GM19023 (cell line): ENCODE results near the gene SMAD7.

ENCODE experiments used
- ATAC-seq: cut with Tn5 transposase; IDR thresholded peaks from one replicate; pipeline ENCODE4 v1.9.1; 2021; ENCODE audit warnings: mild to moderate bottlenecking, moderate library complexity; ENCODE audit not compliant: unreplicated experiment

The SMAD7 gene

GRCh38 chr18:48987821-48988220, 37.1 kb upstream of the SMAD7 start:
- ATAC-seq, result no peak

DNA sequence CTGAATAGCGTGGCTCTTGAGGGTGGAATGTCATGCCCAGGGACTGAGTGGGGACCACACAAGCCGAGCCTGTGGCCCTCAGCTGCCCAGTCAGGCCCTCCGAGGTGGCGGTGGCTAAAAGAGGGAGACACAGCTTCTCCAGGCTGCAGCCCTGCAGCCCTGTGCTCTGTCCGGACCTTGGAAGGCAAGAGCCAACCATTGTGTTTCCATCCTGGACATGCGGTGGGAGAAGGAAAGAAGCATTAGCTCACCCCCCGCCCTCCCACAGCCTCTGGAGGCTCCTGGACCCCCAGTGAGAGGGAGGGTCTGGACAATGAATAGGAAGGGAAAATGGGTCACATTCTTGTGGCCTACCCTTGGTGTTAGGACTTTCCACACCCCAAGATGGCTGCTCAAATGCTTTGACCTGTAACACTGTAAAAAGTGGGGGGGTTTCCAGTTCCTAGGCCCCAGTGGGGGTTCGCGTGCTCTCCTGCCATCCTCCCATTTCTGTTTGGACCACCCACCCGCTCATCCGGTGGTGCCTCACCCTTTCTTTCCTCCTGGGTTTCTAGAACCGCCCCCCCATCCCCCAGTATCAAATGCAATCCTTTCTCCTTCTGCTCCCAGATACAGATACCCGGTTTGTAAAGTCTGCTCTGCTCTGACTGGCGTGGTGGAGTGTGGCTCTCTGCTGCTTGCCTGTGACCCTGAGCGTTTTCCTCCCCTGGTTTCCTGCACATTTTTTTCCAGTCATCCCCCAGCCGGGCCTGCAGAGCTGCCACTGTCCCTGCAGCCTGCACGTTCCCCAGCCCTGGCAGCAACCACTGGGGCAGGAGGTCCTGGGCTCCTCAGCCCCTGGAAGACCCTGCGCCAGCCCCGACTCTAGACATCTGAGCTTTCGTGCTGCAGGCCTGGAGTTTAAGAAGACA, 36.3 kb upstream of the SMAD7 start:
- ATAC-seq, result no peak

DNA sequence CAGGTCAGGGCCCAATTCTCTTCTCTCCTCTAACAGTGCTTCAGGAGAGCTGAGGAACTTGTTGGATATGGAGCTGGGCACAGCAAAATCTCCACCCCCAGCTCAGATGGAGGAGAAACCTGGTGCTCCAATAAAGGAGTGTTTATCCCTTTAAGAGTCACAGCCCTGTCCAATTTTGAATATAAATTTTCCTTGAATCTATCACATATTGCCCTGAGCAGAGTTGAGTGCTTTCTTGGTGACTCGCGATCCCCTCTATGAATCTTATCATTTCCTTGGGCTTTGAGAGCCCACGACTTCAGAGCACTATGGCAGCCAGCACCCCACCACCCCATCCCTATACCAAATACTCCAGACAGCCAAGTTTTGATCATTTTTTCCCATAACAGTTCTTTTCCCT, 34.4 kb upstream of the SMAD7 start:
- ATAC-seq, result no peak

- ATAC-seq, result no peak
Measured at GRCh38 chr18:48983793-48984437, 33.1 kb upstream of the SMAD7 start.

- no peak for ATAC-seq
Measured at GRCh38 chr18:48982266-48982665, 31.5 kb upstream of the SMAD7 start.

DNA sequence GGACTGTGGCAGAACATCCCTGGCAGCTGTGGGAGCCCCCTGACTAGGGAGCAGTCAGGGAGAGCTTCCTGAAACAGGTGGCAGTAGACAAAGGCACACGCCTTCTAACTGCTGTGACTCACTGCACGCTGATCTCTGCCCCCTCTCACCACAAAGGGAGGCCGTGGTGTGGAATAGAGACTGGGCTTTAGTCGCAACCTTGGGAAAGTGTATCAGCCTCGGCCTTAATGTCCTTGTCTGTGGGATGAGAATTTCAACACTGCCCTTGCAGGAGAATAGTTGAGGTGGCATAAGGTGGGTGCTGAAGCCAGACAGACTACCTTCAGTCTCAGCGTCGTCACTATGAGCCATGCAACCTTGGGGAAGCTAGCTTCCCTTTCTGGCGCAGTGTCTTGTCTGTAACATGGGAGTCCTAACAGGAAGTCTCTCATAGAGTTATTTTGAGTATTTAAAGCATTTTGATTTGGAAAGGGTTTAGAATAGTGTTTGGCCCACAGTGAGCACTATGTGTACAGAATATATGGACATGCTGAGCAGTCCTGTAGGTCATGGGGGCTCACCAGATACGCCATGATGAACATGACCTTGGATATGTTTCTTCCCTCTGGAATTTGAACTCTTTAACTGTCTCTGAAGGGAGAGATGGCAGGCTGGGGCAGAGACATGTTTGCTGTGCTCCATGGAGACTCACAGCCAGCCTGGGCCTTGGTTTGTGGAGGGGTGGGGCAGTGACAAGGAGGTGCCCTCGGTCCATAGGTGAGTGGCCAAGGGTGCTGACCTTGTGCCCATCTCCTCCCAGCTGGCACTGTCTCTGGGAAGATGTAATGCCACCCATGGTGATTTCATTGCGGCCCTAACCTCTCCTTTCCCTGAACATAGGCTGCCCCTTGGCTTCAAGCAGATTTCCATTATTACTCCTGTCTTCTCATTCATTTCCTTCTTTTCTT, 29.5 kb upstream of the SMAD7 start:
- no peak for ATAC-seq

DNA sequence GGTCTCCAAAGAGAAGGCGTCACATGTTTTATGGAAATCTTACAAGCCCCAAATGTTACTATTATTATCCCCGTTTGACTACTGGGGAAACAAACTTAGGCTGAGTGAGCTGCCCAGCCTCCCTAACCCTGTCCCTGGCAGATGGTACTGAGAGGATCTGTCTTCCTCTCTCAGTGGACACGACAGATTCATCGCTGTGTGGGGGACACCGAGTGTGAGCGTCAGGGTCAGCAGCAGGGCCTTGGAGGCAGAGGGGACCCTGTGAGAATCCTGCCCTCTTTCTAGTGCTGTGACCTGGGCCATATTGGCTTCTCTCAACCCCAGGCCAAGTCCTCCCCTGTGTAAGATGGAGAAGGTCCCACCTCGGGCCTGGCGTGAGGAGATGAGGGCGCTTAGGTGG, 27.1 kb upstream of the SMAD7 start:
- ATAC-seq, result no peak

GRCh38 chr18:48975817-48976649, 25.3 kb upstream of the SMAD7 start:
- ATAC-seq, result peak; percentile 54

DNA sequence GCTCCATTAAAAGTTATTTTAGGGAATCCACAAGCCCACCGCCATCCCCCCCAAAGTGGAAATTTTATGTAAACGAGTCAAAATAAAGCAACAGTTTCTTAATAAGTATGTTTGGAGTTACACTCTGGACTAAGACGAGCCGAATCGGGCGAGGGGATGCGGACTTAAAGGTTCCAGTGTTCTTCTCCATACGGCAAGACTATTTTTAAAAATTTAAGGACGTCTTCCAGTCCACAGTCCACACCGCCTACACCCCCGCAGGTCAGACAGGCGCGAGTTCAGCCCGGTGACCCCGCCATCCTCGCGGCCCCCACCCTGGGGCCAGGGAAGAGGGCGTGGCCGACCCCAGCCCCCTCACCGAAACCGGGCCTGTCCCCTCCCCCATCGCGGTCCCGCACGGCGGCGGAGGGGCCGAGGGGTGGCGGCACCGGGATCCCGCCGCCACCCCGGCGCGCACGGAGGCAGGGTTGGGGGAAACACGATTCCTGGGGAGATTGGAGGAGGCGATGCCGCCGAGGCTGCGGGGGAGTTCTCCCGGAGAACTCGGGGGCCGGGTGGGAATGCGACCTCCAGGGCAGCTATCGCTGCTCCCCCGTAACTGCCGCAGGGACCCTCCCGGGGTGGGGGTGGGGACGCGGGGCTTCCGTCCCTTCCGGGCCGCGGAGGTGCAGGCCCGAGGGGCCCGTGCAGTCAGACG, 24.5 kb upstream of the SMAD7 start:
- ATAC-seq, result peak; percentile 7

DNA sequence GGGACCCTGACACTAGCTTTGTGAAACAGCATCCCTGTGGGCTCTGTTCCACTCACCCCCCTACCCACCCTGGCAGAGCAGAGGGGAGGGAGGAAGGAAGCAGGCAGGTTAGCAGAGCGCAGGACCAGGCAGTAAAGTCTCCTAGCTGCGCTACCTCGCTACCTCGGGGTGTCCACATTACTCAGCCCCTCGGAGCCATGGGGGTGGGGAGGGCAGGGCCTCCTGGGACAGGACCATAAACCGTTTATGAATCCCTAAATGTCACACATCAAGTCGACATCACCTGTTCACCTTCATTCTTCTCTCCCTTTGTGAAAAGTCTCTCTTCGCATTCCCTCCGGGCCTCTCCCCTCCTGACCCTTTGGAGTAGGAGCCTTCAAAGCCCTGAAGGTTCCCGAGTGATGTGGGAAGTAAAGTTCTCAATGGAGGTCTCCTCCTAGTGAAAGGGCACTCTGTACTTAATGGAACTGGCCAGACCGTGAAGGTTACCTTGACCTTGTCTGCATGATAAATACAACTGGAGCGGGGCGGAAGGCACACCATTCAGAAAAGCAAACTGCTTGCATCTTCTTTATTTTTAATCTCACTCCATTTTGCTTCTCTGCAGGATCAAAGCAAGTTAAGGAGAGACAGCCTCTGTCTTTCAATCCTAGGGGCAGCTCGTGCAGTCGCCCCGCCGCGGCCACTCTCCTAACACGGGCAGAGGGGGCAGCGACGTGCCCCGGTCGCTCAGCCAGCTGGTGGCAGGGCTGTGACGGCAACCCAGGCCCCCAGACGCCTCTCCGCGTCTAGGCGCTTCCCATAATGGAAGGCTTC, 23.7 kb upstream of the SMAD7 start:
- ATAC-seq, result no peak

DNA sequence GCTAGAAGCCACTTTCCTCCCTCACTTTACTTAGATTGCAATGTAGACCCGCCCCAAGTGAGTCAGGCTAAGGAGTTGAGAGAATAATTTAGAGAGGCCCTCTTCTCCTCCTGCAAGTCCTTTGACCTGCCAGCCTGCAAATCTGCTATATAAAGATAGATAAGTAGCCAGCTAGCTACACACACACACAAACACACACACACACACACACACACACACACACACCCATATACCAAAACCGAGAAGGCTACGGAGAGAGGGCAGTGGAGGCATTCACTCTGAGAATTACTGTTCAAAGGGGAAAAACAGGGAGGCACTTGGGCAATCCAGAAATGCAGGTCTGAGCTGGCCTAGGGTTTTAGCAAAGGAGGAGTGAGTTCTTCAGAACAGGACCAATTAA, 23.0 kb upstream of the SMAD7 start:
- no peak for ATAC-seq

DNA sequence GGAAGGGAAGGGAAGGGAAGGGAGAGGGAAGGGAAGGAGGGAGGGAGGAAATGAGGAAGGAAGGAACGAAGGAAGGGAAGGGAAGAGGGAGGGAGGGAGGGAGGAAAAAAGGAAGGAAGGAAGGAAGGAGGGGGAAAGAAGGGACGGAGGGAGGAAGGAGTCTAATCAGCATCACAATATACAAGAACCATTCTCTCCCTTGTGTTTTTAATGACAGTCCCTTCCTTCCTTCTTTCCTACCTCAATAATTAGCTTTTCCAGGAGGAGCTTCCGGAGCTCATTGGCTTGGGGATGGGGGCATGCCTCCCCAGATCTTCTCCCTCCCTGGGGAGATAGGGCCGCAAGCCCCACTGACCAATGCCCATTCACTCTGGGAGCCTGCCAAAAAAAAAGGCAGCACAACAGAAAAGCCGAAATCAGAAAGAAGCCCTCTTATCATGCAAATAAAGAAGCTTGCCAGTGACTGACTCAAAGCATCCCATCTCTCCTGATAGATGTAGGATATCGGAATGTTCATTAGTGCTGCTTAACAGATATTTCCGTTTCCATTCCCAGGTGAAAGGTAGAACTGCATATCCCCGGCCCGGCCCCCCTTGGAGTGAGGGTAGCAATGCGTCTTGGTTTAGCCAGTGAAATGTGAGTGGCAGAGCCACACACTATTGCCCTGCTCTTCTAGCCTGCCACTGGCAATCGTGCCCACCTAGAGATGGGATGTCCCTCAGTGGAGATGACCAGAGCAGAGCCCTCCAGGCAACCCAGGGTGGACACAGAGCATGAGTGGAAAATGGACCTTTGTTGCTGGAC, 17.8 kb upstream of the SMAD7 start:
- no peak for ATAC-seq

GRCh38 chr18:48967545-48967944, 16.8 kb upstream of the SMAD7 start:
- no peak for ATAC-seq

DNA sequence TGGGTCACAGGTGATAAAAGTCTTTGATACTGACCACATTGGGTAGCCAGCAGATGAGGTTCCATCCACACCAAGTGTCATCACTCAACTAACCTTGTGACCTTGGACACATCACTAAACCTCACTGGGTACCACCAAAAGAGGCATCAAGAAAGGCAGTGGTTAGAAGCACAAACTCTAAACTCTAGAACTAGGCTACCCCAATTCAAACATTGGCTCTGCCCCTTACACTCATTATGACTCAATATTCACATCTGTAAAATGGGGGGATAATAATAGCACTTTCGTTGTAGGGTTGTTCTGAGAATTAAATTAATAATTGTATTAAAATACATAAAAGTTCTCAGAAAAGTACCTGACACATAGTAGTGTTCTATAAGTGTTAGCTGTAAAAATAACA, 15.8 kb upstream of the SMAD7 start:
- ATAC-seq, result no peak

DNA sequence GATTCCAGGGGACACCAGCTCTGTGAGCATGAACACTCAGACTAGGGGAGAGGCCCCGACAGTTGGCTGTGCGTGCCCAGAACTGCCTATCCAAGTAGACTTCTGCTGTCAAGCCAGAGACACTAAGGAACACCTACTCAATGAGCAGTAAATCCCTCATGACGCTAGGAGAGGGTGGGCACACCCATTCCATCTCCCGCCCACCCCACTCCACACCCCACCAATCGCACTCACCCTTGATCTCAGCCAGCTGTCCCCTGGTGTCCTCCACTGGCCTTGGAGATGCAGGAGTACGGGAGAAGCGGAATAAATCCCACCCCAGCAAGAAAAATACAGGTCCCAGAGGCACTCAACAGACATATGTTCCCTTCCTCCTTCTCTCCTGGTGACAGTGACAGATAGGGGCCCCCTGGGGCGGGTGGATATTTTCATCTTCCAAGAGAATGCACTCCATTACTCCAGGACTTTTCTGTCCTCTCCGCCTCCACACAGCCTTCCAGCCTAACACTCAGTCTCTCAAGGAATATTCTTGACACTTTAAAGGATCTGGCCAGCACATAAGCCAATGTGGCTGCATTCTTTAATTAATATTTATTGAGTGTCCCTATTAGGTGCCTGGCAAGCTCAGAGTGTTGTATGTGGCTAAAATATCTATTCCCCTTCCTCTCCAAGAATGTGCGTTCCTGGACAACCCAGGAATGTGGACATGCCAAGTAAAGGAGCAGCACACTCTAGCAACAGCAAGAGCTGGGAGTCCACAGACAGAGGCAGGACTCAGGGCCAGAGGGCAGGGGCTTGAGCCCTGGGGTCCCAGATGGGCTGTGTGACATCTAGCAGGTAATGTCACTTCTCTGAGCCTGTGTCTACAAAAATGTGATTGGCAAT, 13.1 kb upstream of the SMAD7 start:
- no peak for ATAC-seq

DNA sequence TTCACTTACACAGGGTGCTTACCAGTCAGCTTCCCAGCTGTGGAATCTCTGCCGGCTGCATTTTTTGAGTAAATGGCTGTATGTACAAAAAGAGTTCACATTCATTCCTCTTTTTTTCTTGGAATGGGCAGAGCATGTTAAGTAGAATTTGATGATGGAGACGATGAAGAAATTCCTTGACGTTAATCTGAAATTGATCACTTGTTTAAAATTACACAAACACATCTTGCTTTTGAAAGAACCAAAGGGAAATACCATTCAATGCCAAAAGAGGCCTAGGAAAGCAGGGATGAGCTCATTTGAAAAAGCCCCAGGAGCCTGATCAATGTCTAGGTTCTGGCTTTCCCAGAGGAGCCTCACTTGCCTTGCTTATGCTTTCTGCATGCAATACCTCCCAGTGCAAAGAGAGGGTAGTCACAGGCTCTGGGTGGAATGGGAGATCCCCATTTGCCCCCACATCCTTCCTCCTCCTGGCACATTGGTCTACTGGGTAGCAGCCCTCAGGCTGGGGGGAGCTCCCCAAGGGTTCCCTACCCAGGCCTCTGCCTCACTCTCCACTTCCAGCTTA, 12.3 kb upstream of the SMAD7 start:
- ATAC-seq, result no peak
